Medulla oblongata (tissue), 1 donor: ENCODE measurements around the gene PDCD1LG2.

Experiments
- DNase-seq: peaks from one replicate; pipeline ENCODE4 v3.0.0-alpha.2; 2015; ENCODE audit errors: extremely low spot score

Gene PDCD1LG2

GRCh38 chr9:5531101-5531882, 21.0 kb downstream of the PDCD1LG2 start:
- no peak for DNase-seq

- DNase-seq = no peak
Observed at GRCh38 chr9:5532306-5532705, 22.0 kb downstream of the PDCD1LG2 start.

GRCh38 chr9:5532790-5533189, 22.5 kb downstream of the PDCD1LG2 start:
- DNase-seq = no peak

GRCh38 chr9:5536684-5537083, 26.4 kb downstream of the PDCD1LG2 start:
- DNase-seq = peak; percentile 56

- no peak for DNase-seq
Observed at GRCh38 chr9:5543875-5544702, 33.8 kb downstream of the PDCD1LG2 start.

- no peak for DNase-seq
Observed at GRCh38 chr9:5549658-5550650, 39.6 kb downstream of the PDCD1LG2 start.

- no peak for DNase-seq
Observed at GRCh38 chr9:5551368-5552150, 41.2 kb downstream of the PDCD1LG2 start.

GRCh38 chr9:5552301-5552700, 42.0 kb downstream of the PDCD1LG2 start:
- no peak for DNase-seq

- DNase-seq = no peak
Observed at GRCh38 chr9:5553211-5553610, 42.9 kb downstream of the PDCD1LG2 start.

- no peak for DNase-seq
Observed at GRCh38 chr9:5554254-5554653, 43.9 kb downstream of the PDCD1LG2 start.

GRCh38 chr9:5556101-5556705, 45.9 kb downstream of the PDCD1LG2 start:
- no peak for DNase-seq

- DNase-seq = peak; percentile 35
Observed at GRCh38 chr9:5557606-5558587, 47.6 kb downstream of the PDCD1LG2 start.

GRCh38 chr9:5559659-5560058, 49.3 kb downstream of the PDCD1LG2 start:
- DNase-seq = no peak

GRCh38 chr9:5560443-5561100, 50.2 kb downstream of the PDCD1LG2 start:
- no peak for DNase-seq

GRCh38 chr9:5561828-5562488, 51.6 kb downstream of the PDCD1LG2 start:
- DNase-seq = no peak

- DNase-seq = peak; percentile 37
Observed at GRCh38 chr9:5562806-5563416, 52.6 kb downstream of the PDCD1LG2 start.

GRCh38 chr9:5563417-5563815, 53.1 kb downstream of the PDCD1LG2 start:
- no peak for DNase-seq

GRCh38 chr9:5563886-5564285, 53.6 kb downstream of the PDCD1LG2 start:
- DNase-seq = no peak
